KOPT-K1 (cell line): Measurements from ENCODE around the gene TNFAIP3.

Source experiments
- H3K27ac ChIP-seq: fragments of 200-600 bp; sonication (generic); 2 replicates; pipeline ENCODE4 v1.5.1; 2016; ENCODE audit warnings: antibody characterized with exemption, mild to moderate bottlenecking, low read depth, low read length; ENCODE audit not compliant: poor library complexity, severe bottlenecking
- H3K36me3 ChIP-seq: fragments of 200-600 bp; sonication (generic); 2 replicates; pipeline ENCODE4 v1.5.1; 2017; ENCODE audit warnings: antibody characterized with exemption, mild to moderate bottlenecking, low read length, moderate library complexity; ENCODE audit not compliant: insufficient read depth
- H3K9me3 ChIP-seq: fragments of 200-600 bp; sonication (generic); 2 replicates; pipeline ENCODE4 v1.5.1; 2017; ENCODE audit warnings: antibody characterized with exemption, low read length, mild to moderate bottlenecking; ENCODE audit not compliant: insufficient read depth, poor library complexity, severe bottlenecking

TNFAIP3 gene

GRCh38 chr6:137850816-137851602 is 16.1 kb upstream of the TNFAIP3 start:
- Histone ChIP-seq H3K9me3 (peaks cover 7% of the 10 kb centered on the region), H3K27ac (no peak overlapping the region), H3K36me3 (peaks cover 11% of the 10 kb centered on the region)

GRCh38 chr6:137851669-137852068 is 15.4 kb upstream of the TNFAIP3 start:
- H3K36me3 ChIP-seq, result peaks cover 17% of the 10 kb centered on the region
- peaks cover 14% of the 10 kb centered on the region for H3K9me3 ChIP-seq
- no peak overlapping the region for H3K27ac ChIP-seq

DNA sequence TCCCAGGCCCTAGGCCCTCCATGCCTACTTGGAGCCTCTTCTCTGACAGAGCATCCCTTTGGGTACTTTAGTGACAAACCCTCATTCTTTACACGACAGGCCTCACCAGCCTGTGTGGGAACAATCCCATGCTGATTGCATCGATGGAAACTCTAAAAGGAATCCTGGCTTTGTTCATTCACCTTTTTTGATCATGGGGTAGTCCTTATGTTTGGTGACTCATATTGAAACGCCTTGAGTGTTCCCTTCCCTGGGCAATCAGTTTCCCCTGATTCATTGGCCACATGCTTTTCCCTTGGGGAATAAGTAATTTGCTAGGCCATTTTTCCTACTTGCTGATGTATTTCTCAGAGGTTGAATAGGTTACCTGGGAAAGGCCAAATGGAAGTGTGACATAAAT is 14.7 kb upstream of the TNFAIP3 start:
- Histone ChIP-seq H3K36me3 (peaks cover 24% of the 10 kb centered on the region), H3K9me3 (peaks cover 17% of the 10 kb centered on the region), H3K27ac (no peak overlapping the region)

DNA sequence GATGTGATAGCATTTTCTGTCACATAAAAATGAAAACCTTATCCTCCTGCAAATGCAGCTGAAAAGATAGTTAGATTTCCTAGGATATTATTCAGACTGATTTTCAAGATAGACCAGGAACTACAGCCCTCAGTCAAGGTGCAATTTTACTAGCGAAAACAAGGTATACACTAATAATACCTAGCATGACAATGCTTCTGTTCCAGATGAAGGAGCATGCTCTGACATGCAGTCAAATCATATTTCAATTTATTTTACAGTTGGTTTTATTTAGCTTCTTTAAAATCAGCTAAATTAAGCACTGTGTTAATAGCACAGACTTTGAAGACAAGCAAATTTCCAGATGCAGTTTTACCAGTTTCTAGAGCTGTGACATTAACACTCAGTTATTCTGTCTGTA is 14.2 kb upstream of the TNFAIP3 start:
- Histone ChIP-seq H3K27ac (no peak overlapping the region), H3K9me3 (peaks cover 17% of the 10 kb centered on the region)

DNA sequence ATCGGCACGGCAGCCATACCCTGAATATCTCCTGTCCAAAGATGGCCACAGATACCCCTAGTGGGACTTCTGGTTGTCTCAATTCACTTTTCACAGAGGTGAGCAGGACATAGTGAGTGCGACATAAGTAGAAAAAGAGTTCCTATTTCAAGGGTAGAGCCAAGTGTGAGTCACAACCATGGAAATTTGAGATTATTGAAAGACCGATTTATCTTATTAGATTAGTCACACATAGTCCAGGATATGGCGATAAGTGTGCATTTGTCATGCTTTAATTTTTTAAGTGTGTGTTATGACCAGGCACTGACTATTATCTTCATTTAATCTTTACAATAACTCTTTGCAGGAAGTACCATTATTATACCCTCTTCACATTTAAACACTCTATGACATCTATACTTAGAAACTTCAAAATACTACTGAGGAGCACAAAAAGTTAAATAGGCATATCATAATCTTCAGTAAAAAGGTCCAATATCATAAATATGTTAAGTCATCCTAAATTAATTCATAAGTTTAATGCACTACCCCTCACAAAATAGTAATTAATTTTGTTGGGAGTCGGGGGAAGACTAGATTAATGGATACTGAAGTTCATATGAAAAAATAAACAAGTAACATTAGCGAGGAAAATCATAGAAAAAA is 13.4 kb upstream of the TNFAIP3 start:
- no peak overlapping the region for H3K27ac ChIP-seq
- H3K9me3 ChIP-seq, result peaks cover 17% of the 10 kb centered on the region
- peaks cover 30% of the 10 kb centered on the region for H3K36me3 ChIP-seq

More for the DNA sequence above, 14.2 kb upstream of the TNFAIP3 start:
- H3K36me3 ChIP-seq, result peaks cover 29% of the 10 kb centered on the region

GRCh38 chr6:137856138-137856898 is 10.7 kb upstream of the TNFAIP3 start:
- Histone ChIP-seq H3K36me3 (peaks cover 30% of the 10 kb centered on the region), H3K27ac (no peak overlapping the region)

GRCh38 chr6:137859025-137859424 is 8.0 kb upstream of the TNFAIP3 start:
- no peak overlapping the region for H3K27ac ChIP-seq
- peaks cover 17% of the 10 kb centered on the region for H3K9me3 ChIP-seq
- H3K36me3 ChIP-seq, result peaks cover 36% of the 10 kb centered on the region

More at GRCh38 chr6:137856138-137856898, 10.7 kb upstream of the TNFAIP3 start:
- peaks cover 17% of the 10 kb centered on the region for H3K9me3 ChIP-seq

DNA sequence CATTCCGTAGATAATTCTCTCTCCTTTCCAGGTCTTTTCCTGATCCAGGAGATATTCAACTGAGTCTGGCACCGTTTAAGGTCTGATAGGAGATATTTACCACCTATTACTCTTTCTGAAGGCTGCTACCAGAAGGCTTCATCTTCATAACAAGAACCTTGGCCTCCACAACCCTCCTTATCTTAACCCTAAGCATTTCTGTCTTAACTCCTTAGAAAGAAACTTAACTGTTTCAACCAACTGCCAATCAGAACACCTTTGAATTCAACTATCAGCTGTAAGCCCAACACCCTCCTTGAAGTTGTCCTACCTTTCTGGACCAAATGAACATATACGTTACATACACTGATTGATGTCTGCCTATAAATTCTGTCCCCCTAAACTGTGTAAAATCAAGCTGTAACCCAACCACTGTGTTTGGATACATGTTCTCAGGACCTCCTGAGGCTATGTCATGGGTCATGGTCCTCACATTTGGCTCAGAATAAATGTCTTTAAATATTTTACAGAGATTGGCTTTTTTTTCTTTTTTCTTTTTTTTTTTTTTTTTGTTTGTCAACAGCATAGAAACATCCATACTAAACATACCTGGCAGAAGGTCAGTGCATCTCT is 6.6 kb upstream of the TNFAIP3 start:
- Histone ChIP-seq H3K36me3 (peaks cover 36% of the 10 kb centered on the region), H3K27ac (no peak overlapping the region), H3K9me3 (peaks cover 14% of the 10 kb centered on the region)

GRCh38 chr6:137861550-137862337 is 5.3 kb upstream of the TNFAIP3 start:
- Histone ChIP-seq H3K36me3 (peaks cover 24% of the 10 kb centered on the region), H3K9me3 (peaks cover 2% of the 10 kb centered on the region), H3K27ac (no peak overlapping the region)

DNA sequence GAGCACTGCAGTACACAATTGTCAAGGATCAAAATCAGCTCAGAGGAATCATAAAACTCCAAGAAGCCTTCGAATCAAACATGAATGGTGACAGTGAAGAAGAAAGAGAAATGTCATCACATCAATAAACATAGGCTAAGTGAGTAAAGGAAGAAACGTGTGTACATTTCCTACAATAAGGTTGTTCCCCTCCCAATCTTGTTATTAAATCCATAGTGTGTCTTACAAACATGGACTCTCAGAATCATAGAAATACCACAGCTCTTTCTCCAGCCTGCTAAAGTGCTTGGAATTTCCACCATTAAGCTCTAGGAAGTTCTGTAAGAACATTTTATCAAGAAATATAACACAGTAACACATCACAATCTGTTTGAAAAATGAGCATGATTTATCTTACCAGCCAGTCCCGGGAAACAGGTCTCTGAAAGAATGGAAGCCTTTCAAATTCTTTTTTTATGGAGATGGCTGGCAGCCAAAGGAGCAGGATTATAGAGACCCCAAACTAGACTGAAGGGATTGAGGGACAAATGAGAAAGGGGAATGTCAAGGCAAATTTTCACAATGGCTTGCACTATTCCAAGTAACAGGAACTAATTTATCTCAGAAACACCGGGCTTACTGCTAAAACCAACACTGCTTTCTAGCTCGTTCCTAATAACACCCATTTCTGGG is 4.5 kb upstream of the TNFAIP3 start:
- Histone ChIP-seq H3K36me3 (peaks cover 16% of the 10 kb centered on the region; the same call in 1 of the 2 replicates), H3K9me3 (no peaks in the 10 kb centered on the region)

DNA sequence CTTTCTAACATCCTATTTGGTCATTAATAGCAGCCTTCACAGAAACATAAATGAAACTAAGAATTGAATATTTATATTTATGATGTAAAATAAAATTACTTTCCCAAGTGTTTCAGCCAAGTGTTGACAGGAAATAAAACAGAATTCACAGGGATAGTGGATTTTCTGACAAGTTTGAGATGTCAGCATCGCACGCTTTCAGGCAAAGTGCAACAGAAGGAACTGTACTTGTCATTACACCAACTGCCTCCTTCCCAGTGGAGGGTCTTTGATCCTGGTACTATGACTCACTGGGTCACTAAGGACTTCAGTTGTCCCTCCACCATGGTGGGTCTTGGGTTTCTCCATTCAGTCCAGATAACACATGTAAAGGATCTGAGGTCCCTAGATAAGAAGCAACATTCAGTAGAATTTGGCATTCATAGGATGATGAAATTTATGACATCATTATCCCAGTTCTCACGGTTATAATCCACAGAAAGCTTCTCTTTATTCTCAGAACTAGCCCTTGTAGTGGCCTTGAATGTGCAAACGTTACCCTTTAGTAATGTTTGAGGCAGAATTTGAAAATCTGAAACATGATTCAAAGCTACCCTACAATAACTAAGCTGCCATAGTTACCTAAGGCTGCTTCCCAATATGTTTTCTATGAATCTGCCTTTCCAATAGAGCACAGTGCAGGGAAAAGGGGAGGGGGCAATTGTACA is 3.8 kb upstream of the TNFAIP3 start:
- Histone ChIP-seq H3K36me3 (peaks cover 12% of the 10 kb centered on the region; the same call in 1 of the 2 replicates), H3K9me3 (no peaks in the 10 kb centered on the region), H3K27ac (no peak overlapping the region)

More for the DNA sequence above, 4.5 kb upstream of the TNFAIP3 start:
- H3K27ac ChIP-seq, result no peak overlapping the region

DNA sequence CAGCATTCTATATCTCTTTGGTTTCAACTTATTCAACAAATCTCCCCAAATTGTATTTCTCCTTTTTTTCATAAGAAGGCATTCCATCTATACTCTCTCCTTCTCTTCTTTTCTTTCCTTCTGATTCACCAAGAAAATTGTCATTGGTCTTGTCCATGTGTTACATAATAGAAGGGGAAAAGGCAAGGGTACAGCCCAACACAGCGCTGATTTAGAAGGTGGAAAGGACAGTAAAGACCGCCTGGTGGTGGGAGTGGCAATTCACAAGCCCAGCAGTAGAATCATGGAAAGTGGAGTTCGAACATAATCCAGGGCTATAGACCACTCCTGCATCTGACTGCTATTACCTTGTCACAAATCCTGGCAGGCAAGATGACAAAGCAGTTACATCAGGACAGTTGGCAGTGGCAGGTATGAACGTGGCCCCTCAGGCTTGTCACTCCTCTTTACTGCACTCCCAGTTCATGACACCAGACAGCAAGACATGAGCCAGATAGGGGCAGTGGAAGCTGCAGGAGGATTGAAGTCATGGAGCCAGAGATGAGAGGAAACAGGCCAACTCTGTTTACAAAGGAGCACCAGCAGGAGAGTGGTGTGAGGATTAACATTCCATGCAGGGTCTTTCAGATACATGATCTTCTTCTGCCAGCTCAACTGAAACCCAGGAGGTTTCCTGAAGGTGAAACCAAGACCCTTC is 2.1 kb upstream of the TNFAIP3 start:
- Histone ChIP-seq H3K36me3 (peaks cover 12% of the 10 kb centered on the region; the same call in 1 of the 2 replicates), H3K9me3 (no peaks in the 10 kb centered on the region), H3K27ac (no peak overlapping the region)
